ENCODE results near the gene LNPEP.
"Not testable (repeated sequence)": the region's sequence is repeated elsewhere in the genome, so short reads cannot be mapped to it uniquely, and the experiment has no call there.

Gene LNPEP

DNA sequence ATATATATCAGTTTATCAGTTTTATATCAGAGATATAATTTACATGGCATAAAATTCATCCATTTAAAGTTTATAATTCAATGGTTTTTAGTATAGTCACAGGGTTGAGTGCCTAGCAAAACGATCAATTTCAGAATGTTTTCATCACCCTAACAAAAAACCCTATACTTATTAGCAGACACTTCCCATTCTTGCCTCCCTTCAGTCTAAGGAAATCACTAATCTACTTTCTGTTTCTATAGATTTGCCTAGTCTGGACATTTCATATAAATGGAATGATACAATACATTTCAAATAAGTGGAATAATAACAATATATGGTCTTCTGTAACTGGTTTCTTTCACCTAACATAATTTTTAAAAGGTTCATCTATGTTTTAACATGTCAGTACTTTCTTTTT is 9.6 kb upstream of the LNPEP start:
- no peak for DNase-seq (ENCODE audit: low read depth in 2 of 2)
- TF ChIP-seq, protein P1, sequence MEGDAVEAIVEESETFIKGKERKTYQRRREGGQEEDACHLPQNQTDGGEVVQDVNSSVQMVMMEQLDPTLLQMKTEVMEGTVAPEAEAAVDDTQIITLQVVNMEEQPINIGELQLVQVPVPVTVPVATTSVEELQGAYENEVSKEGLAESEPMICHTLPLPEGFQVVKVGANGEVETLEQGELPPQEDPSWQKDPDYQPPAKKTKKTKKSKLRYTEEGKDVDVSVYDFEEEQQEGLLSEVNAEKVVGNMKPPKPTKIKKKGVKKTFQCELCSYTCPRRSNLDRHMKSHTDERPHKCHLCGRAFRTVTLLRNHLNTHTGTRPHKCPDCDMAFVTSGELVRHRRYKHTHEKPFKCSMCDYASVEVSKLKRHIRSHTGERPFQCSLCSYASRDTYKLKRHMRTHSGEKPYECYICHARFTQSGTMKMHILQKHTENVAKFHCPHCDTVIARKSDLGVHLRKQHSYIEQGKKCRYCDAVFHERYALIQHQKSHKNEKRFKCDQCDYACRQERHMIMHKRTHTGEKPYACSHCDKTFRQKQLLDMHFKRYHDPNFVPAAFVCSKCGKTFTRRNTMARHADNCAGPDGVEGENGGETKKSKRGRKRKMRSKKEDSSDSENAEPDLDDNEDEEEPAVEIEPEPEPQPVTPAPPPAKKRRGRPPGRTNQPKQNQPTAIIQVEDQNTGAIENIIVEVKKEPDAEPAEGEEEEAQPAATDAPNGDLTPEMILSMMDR (IDR thresholded peaks at IDR 0.05; ENCODE audit: low read depth, low read length), result no peak

DNA sequence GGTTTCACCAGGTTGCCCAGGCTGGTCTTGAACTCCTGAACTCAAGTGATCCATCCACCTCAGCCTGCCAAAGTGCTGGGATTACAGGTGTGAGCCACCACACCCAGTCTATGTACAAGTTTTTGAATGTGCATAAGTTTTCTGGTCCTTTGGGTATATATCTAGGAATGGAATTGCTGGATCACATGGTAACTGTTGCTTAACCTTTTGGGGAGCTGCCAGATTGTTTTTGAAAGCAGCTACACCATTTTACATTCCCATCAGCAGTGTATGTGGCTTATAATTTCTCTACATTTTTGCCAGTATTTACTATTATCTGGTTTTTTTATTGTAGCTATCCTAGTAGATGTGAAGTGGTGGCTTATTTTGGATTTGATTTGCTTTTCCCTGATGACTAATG is 8.9 kb upstream of the LNPEP start:
- no peak overlapping the region for H3K4me3 ChIP-seq (replicated peaks in 1 of 2; ENCODE audit: low read depth in 2 of 2, low read length in 2 of 2)
- TF ChIP-seq, protein P1 (IDR thresholded peaks at IDR 0.05; ENCODE audit: low read depth, low read length), result no peak
- DNase-seq (ENCODE audit: low read depth in 2 of 2), result peak; percentile 64 to 70

More for the DNA sequence above, 9.6 kb upstream of the LNPEP start:
- no peak overlapping the region for H3K4me3 ChIP-seq (replicated peaks in 1 of 2; ENCODE audit: low read depth in 2 of 2, low read length in 2 of 2)

DNA sequence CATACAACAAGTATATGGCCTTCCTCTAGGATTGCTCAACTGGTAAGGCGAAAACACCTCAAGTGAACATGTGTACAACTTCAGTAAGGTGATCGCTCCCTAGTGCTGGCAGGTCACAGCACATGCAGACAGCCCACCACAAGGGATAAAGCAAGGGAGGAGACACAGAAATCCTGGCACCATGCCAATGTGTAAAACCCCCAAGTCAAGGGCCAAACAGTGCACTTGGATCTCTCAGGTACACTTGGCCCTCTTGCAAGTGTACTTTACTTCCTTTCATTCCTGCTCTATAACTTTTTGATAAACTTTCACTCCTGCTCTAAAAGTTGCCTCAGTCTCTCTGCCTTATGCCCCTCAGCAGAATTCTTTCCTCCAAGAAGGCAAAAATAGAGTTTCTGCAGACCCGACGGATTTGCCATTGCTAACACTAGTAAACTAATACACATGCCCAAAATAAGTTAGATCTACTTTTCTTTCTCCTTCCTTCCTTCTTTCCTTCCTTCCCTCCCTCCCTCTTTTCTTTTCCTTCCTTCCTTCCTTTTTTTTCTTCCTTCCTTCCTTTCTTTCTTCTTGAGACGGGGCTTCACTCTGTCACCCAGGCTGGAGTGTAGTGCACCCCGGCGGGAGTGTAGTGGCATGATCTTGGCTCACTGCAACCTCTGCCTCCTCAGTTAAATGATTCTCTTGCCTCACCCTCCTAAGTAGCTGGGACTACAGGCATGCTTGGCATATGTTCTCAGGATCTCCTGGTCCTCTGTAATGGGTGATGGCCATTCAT is 6.8 kb upstream of the LNPEP start:
- TF ChIP-seq, protein P1 (IDR thresholded peaks at IDR 0.05; ENCODE audit: low read depth, low read length), result no peak
- H3K4me3 ChIP-seq (replicated peaks in 1 of 2; ENCODE audit: low read depth in 2 of 2, low read length in 2 of 2), result no peak overlapping the region
- no peak for DNase-seq (ENCODE audit: low read depth in 2 of 2)

DNA sequence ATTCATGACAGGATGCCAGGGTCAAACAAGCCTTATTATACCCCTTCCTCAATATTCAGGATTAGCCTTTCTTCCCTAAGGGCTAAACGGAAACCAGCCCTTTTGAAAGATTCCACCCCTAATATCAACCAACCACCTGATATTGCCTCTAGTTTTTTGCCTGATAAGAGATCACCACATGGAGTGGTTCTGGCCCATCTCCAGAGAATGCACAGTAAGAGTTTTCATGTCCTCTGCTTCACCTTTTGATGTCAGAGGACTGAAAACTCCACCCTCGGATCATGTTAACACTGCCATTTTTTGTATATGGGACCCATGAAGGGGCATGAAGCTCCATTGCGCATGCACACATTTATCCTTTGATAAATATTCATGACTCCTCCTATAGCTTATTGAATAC is 5.8 kb upstream of the LNPEP start:
- no peak for DNase-seq (ENCODE audit: low read depth in 2 of 2)
- TF ChIP-seq, protein P1 (IDR thresholded peaks at IDR 0.05; ENCODE audit: low read depth, low read length), result no peak
- no peak overlapping the region for H3K4me3 ChIP-seq (replicated peaks in 1 of 2; ENCODE audit: low read depth in 2 of 2, low read length in 2 of 2)

DNA sequence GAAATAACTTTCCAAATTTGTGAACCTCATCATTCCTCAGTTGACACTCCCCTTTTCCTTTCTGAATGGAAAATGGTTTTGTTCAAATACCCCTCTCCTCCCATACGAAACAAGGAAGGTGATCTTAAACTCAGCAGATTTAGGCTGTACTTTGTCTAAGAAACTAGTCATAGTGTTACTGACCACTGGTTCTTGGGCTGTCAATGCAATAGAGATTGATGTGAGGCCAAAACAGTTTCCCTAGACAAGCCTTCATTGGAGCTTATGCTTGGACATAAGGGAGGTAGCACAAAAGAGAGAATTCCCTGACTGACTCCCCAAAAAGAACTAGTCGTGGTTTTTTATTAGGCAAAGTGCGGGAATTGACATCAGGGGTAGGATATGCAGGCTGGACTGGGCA is 5.3 kb upstream of the LNPEP start:
- no peak for DNase-seq (ENCODE audit: low read depth in 2 of 2)
- H3K4me3 ChIP-seq (replicated peaks in 1 of 2; ENCODE audit: low read depth in 2 of 2, low read length in 2 of 2), result no peak overlapping the region
- TF ChIP-seq, protein P1 (IDR thresholded peaks at IDR 0.05; ENCODE audit: low read depth, low read length), result no peak

DNA sequence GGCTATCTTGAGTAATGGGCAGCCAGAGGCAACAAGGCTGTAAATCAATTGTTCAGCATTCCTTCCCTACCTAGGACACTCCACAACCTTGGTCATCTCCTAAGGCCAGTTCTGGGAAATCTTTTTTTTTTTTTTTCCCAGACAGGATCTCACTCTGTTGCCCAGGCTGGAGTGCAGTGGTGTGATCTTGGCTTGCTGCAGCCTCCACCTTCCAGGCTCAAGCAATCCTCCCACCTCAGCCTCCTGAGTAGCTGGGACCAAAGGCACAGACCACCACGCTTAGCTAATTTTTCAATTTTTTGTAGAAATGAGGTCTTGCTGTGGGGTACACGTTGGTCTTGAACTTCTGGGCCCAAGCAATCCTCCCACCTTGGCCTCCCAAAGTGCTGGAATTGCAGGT is 4.8 kb upstream of the LNPEP start:
- not testable (repeated sequence) for H3K4me3 ChIP-seq (replicated peaks in 1 of 2; ENCODE audit: low read depth in 2 of 2, low read length in 2 of 2); DNase-seq (ENCODE audit: low read depth in 2 of 2)

DNA sequence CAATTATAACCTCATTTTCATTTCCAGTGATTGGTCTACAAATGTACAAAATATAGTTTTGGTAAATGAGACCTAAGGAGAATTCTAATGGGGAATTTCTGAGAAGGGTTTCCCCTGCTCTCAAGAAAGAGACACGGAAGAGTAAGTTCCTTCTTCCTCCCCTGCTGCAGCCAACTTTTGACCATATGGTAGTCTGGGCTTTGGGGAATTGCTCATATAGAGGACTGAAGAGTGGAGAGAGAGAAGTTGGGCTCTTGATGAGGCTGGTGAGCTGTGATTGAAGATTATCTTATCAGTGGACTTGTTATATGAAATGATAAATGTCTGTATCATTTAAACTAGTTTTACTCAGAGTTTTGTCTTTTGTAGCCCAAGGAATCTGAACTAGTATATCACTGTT is 4.3 kb upstream of the LNPEP start:
- DNase-seq (ENCODE audit: low read depth in 2 of 2), result no peak
- TF ChIP-seq, protein P1 (IDR thresholded peaks at IDR 0.05; ENCODE audit: low read depth, low read length), result no peak
- no peak overlapping the region for H3K4me3 ChIP-seq (replicated peaks in 1 of 2; ENCODE audit: low read depth in 2 of 2, low read length in 2 of 2)

Measured in cardiac fibroblast (primary cell).